ENCODE measurements around the gene RABEP2. TPM values are rescaled to one million over a fixed set of nuclear protein-coding genes. Genes with fewer than 3 reads are reported as not detected.

RABEP2 gene
- total RNA-seq, 1 experiment from 2014 or later = 13.4 TPM

- ATAC-seq = no peak
- Histone ChIP-seq H3K9ac (ENCODE audit: low read length) (no peak overlapping the region), H3K36me3 (ENCODE audit: control insufficient read depth in 1 of 2, insufficient read depth in 2 of 2, low read length in 2 of 2) (peaks cover 45 to 50% of the 10 kb centered on the region in 2 experiments; a peak in 3 of 4 replicates), H3K9me3 (ENCODE audit: control insufficient read depth in 1 of 2, insufficient read depth in 1 of 2, low read depth in 1 of 2, low read length in 2 of 2) (no peaks in the 10 kb centered on the region), H3K9me2 (ENCODE audit: insufficient read depth) (no peaks in the 10 kb centered on the region), H3K27ac (ENCODE audit: low read depth, low read length) (no peak overlapping the region), H3K4me1 (ENCODE audit: control insufficient read depth in 1 of 2, insufficient read depth in 2 of 2, low read length in 2 of 2) (no peaks in the 10 kb centered on the region), H3K79me2 (ENCODE audit: insufficient read depth, low read length) (peaks cover 12% of the 10 kb centered on the region), H3K4me2 (ENCODE audit: low read length) (no peak overlapping the region), H3K4me3 (replicated peaks in 1 of 2; ENCODE audit: low read depth in 1 of 2, low read length in 2 of 2) (no peak overlapping the region), H3K27me3 (ENCODE audit: insufficient read depth, low read length) (no peaks in the 10 kb centered on the region), H4K20me1 (ENCODE audit: insufficient read depth) (no peaks in the 10 kb centered on the region), H2AFZ (ENCODE audit: low read depth, low read length, poor library complexity, severe bottlenecking) (no peak overlapping the region)
- TF ChIP-seq EZH2phosphoT487 (IDR thresholded peaks at IDR 0.05; ENCODE audit: borderline replicate concordance) (no peak), ZNF274 (IDR thresholded peaks at IDR 0.05; ENCODE audit: low read depth, low read length) (no peak), CEBPB (IDR thresholded peaks at IDR 0.05; ENCODE audit: low read depth) (no peak), ELF1 (IDR thresholded peaks at IDR 0.05; ENCODE audit: borderline replicate concordance, low read depth) (no peak), RAD21 (IDR thresholded peaks at IDR 0.05; ENCODE audit: low read depth) (no peak)
- ChIA-PET POLR2A (no interaction called here), RAD21 (ENCODE audit: low non-redundant PET in 1 of 2, low total read pairs in 2 of 2, uncharacterized antibody in 2 of 2, unreplicated experiment in 2 of 2) (no interaction called here), CTCF (no interaction called here)
- DNase-seq (ENCODE audit: low read depth, low spot score) = no peak
- no TSS peak for BruUV-seq (replicated peaks)
- intact Hi-C loops (cut with micrococcal nuclease) = no loop called here
Observed at GRCh38 chr16:28958216-28958615, 33.2 kb upstream of the RABEP2 start.

GRCh38 chr16:28951410-28951943, 26.4 kb upstream of the RABEP2 start:
- DNase-seq (ENCODE audit: low read depth, low spot score) = no peak
- no TSS peak for BruUV-seq (replicated peaks)
- H3K4me2 ChIP-seq (ENCODE audit: low read length) = peak overlapping the region; percentile 78
- TF ChIP-seq EZH2phosphoT487 (IDR thresholded peaks at IDR 0.05; ENCODE audit: borderline replicate concordance) = no peak
- TF ChIP-seq FOSL1 (IDR thresholded peaks at IDR 0.05; ENCODE audit: low read depth) = no peak
- no peak for TF ChIP-seq ZFX (IDR thresholded peaks at IDR 0.05)
- TF ChIP-seq SP1 (IDR thresholded peaks at IDR 0.05; ENCODE audit: low read depth) = no peak
- TF ChIP-seq CTCF (IDR thresholded peaks at IDR 0.05 in 2 of 3, conservative IDR thresholded peaks at IDR 0.05 in 1 of 3; ENCODE audit: borderline replicate concordance in 1 of 3, insufficient read depth in 1 of 3, low read depth in 2 of 3, low read length in 2 of 3) = no peak
- no peak for TF ChIP-seq ZBTB33 (IDR thresholded peaks at IDR 0.05; ENCODE audit: extremely low read depth, insufficient replicate concordance, low read length)
- TF ChIP-seq CEBPB (IDR thresholded peaks at IDR 0.05; ENCODE audit: low read depth) = no peak
- ATAC-seq = peak; percentile 25; the same call in 1 of the 2 replicates
- peak overlapping the region; percentile 97 for H3K9ac ChIP-seq (ENCODE audit: low read length)
- H3K79me2 ChIP-seq (ENCODE audit: insufficient read depth, low read length) = peaks cover 34% of the 10 kb centered on the region
- no peak overlapping the region for H2AFZ ChIP-seq (ENCODE audit: low read depth, low read length, poor library complexity, severe bottlenecking)
- H4K20me1 ChIP-seq (ENCODE audit: insufficient read depth) = no peaks in the 10 kb centered on the region
- H3K4me1 ChIP-seq (ENCODE audit: control insufficient read depth in 1 of 2, insufficient read depth in 2 of 2, low read length in 2 of 2) = peaks cover 3 to 28% of the 10 kb centered on the region in 2 experiments; a peak in 3 of 4 replicates
- H3K9me3 ChIP-seq (ENCODE audit: control insufficient read depth in 1 of 2, insufficient read depth in 1 of 2, low read depth in 1 of 2, low read length in 2 of 2) = no peaks in the 10 kb centered on the region
- intact Hi-C loops (cut with micrococcal nuclease) = no loop called here
- H3K4me3 ChIP-seq (replicated peaks in 1 of 2; ENCODE audit: low read depth in 1 of 2, low read length in 2 of 2) = peak overlapping the region; percentile 85 to 94
- H3K9me2 ChIP-seq (ENCODE audit: insufficient read depth) = no peaks in the 10 kb centered on the region
- ChIA-PET CTCF (no interaction called here), POLR2A (no interaction called here), RAD21 (ENCODE audit: low non-redundant PET in 1 of 2, low total read pairs in 2 of 2, uncharacterized antibody in 2 of 2, unreplicated experiment in 2 of 2) (no interaction called here)
- no peaks in the 10 kb centered on the region for H3K27me3 ChIP-seq (ENCODE audit: insufficient read depth, low read length)
- H3K36me3 ChIP-seq (ENCODE audit: control insufficient read depth in 1 of 2, insufficient read depth in 2 of 2, low read length in 2 of 2) = peaks cover 23 to 29% of the 10 kb centered on the region in 2 experiments; a peak in 3 of 4 replicates
- H3K27ac ChIP-seq (ENCODE audit: low read depth, low read length) = peak overlapping the region; percentile 72

All from HCT116 (cell line).